LNCAP (cell line): Measurements from ENCODE around the gene PPP4R3A.

ENCODE experiments used
- TF ChIP-seq, protein P1 (sequence below): fragments of 450-650 bp; IDR thresholded peaks from 2 replicates; pipeline ENCODE4 v1.5.1; 2017; ENCODE audit warnings: mild to moderate bottlenecking

The PPP4R3A gene

DNA sequence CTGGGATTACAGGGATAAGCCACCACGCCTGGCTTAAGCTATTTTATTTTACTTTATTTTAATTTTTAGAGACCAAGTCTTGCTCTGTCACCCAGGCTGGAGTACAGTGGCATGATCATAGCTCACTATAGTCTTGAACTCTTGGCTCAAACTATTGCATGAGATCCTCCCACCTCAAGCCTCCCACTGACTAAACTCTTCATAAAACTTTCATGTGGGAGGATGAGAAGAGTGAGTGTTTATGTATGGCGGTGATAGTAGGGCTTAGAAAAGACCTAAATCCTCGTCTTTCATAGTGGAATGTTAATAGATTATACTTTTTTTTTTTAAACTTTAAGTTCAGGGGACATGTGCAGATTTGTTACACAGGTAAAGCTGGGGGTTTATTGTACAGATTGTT lies 23.5 kb upstream of the PPP4R3A start:
- TF ChIP-seq, protein P1, sequence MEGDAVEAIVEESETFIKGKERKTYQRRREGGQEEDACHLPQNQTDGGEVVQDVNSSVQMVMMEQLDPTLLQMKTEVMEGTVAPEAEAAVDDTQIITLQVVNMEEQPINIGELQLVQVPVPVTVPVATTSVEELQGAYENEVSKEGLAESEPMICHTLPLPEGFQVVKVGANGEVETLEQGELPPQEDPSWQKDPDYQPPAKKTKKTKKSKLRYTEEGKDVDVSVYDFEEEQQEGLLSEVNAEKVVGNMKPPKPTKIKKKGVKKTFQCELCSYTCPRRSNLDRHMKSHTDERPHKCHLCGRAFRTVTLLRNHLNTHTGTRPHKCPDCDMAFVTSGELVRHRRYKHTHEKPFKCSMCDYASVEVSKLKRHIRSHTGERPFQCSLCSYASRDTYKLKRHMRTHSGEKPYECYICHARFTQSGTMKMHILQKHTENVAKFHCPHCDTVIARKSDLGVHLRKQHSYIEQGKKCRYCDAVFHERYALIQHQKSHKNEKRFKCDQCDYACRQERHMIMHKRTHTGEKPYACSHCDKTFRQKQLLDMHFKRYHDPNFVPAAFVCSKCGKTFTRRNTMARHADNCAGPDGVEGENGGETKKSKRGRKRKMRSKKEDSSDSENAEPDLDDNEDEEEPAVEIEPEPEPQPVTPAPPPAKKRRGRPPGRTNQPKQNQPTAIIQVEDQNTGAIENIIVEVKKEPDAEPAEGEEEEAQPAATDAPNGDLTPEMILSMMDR: no peak

DNA sequence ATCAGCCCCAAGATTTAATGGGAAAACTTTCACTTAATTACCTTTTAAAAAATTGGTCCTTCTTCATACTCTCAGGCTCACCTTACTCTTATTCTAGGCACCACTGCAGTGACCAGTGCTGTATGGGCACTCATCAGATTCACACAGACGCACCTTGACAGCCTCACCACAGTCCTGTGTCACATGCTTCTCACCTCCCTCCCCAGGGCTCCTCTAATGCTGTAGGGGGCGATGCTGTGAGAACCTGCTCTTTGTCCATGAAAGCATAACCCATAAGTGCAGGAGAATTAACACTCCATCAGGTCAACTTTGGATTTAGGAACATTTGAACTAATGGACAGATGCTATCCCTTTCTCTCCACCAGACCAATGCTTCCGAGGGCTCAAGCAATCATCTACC lies 13.9 kb upstream of the PPP4R3A start:
- TF ChIP-seq, protein P1: no peak

DNA sequence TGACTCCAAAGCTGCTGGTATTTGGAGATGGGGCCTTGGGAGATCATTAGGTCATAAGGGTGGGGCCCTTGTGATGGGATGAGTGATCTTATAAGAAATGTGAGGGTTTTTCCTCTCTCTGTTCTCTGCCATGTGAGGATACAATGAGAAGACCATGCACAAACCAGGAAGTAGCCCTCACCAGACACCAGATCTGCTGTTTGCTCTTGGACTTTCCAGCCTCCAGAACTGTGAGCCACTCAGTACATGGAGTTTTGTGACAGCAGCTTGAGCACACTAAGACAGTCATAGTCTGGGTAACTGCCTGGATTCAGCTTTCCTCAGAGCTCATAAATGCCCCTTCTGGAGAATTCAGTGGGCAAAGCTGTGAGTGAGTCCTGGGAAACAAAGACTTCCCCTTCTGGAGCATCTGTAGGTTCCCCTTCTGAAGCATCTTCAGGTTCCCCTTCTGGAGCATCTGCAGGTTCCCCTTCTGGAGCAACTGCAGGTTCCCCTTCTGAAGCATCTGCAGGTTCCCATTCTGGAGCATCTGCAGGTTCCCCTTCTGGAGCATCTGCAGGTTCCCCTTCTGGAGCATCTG lies 11.0 kb upstream of the PPP4R3A start:
- TF ChIP-seq, protein P1: no peak

DNA sequence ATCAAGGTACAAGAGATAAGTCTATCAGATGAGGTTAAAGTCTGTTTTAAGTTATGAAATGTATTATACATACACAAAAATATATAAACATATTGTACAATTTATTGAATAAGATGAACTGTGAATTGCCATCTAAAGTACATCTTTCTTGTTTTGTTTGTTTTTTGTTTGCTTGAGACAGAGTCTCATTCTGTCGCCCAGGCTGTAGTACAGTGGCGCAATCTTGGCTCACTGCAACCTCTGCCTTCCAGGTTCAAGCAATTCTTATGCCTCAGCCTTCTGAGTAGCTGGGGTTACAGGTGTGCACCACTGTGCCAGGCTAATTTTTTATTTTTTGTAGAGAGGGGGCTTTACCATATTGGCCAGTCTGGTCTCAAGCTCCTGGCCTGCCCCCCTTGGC lies 10.0 kb upstream of the PPP4R3A start:
- TF ChIP-seq, protein P1: no peak

DNA sequence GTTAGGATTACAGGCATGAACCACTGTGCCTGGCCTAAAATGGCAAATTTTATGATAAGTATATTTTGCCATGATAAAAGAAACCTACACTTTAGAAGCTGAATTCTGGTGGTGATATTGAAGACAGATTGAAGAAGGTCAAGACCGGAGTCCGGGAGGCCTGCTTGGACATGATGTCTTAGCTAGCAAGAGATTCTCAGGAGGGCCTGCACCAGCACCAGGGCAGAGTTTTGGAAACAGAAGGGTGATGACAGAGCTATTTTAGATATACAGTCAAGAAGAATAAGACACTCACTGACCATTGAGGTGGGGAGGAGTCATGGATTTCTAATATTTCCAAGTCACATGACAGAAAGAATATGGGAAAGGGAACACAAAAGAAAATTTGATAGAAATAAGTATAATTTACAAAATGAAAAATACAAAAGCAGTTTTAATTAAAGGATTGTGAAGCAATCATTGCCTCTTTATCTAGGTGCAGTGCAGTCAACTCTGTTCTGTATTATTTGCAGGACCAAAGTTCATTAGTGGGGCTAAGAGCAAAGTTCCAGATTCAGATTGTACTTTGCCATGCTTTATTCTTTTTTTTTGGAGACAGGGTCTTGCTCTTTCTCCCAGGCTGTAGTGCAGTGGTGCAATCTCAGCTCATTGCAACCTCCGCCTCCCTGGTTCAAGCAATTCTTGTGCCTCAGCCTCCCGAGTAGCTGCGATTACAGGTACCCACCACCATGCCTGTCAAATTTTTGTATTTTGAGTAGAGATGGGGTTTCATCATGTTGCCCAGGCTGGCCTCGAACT lies 9.3 kb upstream of the PPP4R3A start:
- TF ChIP-seq, protein P1: no peak

DNA sequence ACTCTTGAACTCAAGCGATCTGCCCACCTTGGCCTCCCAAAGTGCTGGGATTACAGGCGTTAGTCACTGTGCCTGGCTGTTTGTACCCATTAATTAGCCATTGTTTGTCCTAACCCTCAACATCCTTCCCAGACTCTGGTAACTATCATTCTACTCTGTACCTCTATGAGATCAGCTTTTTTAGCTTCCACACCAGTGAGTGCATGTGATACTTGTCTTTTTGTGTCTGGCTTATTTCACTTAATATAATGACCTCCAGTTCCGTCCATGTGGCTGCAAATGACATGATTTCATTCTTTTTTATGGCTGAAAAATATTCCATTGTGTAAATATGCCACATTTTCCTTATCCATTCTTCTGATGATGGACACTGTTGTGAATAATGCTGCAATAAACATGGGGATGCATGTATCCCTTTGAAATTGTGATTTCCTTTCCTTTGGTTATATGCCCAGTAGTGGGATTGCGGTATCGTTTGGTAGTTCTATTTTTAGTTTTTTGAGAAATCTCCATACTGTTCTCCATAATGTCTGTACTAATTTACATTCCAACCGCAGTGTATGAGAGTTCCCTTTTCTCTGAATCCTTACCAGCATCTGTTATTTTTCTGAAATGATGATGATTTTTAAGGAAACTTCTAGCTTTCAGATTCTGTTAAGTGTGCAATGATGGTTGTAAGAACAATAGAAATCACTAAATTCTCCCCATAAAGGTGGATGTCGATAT lies 6.7 kb upstream of the PPP4R3A start:
- TF ChIP-seq, protein P1: no peak

DNA sequence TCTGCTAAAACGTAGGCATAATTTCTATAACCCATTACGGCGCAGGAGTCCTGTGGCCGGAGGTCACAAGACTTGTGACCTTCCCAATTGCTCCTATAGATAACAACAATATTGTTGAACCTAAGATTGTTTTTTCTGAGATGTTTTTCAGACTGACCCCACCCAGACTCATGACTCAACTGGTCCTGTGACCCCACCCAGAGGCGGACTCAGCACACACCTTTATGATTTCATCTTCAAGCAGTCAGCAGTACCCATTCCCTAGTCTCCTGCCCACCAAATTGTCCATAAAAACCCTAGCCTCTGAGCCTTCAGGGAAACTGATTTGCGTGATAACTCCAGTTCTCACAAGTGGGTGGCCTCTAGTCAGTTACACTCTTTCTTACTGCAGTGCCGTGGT lies 5.9 kb upstream of the PPP4R3A start:
- TF ChIP-seq, protein P1: no peak
